ENCODE data around the gene CCDC77. TPM values are rescaled to one million over a fixed set of nuclear protein-coding genes. Genes with fewer than 3 reads are reported as not detected.
"Not testable (repeated sequence)": the region's sequence is repeated elsewhere in the genome, so short reads cannot be mapped to it uniquely, and the experiment has no call there.

The CCDC77 gene
- total RNA-seq, 1 experiment from 2014 or later: 21.9 TPM

- Histone ChIP-seq H2BK15ac (ENCODE audit: low read depth, low read length) (no peak overlapping the region), H3K4me2 (ENCODE audit: insufficient read depth, insufficient read length, low read length) (no peak overlapping the region), H3K79me2 (ENCODE audit: insufficient read depth, low read length) (no peaks in the 10 kb centered on the region), H2BK12ac (ENCODE audit: insufficient read length, low read depth, low read length) (no peak overlapping the region), H3K9ac (ENCODE audit: extremely low read depth, insufficient read length, low read length) (no peak overlapping the region), H4K8ac (replicated peaks; ENCODE audit: insufficient read length, low read depth, low read length) (no peak overlapping the region), H2BK20ac (ENCODE audit: low read depth, low read length, poor library complexity, severe bottlenecking) (no peak overlapping the region), H2BK120ac (ENCODE audit: low read depth, low read length, poor library complexity, severe bottlenecking) (no peak overlapping the region), H3K23me2 (ENCODE audit: insufficient read length, low read depth, low read length, poor library complexity, severe bottlenecking) (no peaks in the 10 kb centered on the region), H3T11ph (ENCODE audit: low read length) (no peak overlapping the region), H3K27me3 (ENCODE audit: insufficient read depth, low read length) (no peaks in the 10 kb centered on the region), H3K14ac (ENCODE audit: insufficient read depth, low read length) (no peak overlapping the region), H3K56ac (ENCODE audit: insufficient read length, low read depth, low read length) (no peak overlapping the region), H3K9me3 (ENCODE audit: control insufficient read depth, low read depth, low read length) (peaks cover 12% of the 10 kb centered on the region), H3K4ac (ENCODE audit: low read depth, low read length) (no peak overlapping the region), H2AK5ac (ENCODE audit: insufficient read length, low read length) (no peak overlapping the region), H3K18ac (ENCODE audit: insufficient read length, low read depth, low read length) (no peak overlapping the region), H4K20me1 (ENCODE audit: control insufficient read depth, insufficient read depth, insufficient read length) (no peaks in the 10 kb centered on the region), H3K23ac (ENCODE audit: insufficient read length, low read depth, low read length) (no peak overlapping the region), H3K4me1 (ENCODE audit: insufficient read depth, low read length) (no peaks in the 10 kb centered on the region), H2AFZ (ENCODE audit: low read length) (no peak overlapping the region), H4K91ac (ENCODE audit: insufficient read length, low read depth, low read length) (no peak overlapping the region), H4K5ac (ENCODE audit: insufficient read length, low read depth, low read length) (no peak overlapping the region), H2BK5ac (ENCODE audit: insufficient read length, low read length) (no peak overlapping the region), H3K79me1 (ENCODE audit: insufficient read depth, low read depth, low read length, poor library complexity, severe bottlenecking) (no peaks in the 10 kb centered on the region), H3K27ac (ENCODE audit: insufficient read length, low read depth, low read length) (no peak overlapping the region)
- Mint-ChIP-seq H3K4me3 (no peak overlapping the region), H3K27ac (no peak overlapping the region), H3K4me1 (no peaks in the 10 kb centered on the region), H3K27me3 (ENCODE audit: low read depth) (no peaks in the 10 kb centered on the region), H3K9me3 (peaks cover 30 to 36% of the 10 kb centered on the region in 2 experiments), H3K36me3 (ENCODE audit: insufficient read depth in 1 of 3, low read depth in 3 of 3) (peaks cover 61 to 92% (median 77%) of the 10 kb centered on the region in 3 experiments)
- TF ChIP-seq, protein P1, sequence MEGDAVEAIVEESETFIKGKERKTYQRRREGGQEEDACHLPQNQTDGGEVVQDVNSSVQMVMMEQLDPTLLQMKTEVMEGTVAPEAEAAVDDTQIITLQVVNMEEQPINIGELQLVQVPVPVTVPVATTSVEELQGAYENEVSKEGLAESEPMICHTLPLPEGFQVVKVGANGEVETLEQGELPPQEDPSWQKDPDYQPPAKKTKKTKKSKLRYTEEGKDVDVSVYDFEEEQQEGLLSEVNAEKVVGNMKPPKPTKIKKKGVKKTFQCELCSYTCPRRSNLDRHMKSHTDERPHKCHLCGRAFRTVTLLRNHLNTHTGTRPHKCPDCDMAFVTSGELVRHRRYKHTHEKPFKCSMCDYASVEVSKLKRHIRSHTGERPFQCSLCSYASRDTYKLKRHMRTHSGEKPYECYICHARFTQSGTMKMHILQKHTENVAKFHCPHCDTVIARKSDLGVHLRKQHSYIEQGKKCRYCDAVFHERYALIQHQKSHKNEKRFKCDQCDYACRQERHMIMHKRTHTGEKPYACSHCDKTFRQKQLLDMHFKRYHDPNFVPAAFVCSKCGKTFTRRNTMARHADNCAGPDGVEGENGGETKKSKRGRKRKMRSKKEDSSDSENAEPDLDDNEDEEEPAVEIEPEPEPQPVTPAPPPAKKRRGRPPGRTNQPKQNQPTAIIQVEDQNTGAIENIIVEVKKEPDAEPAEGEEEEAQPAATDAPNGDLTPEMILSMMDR (conservative IDR thresholded peaks at IDR 0.05): no peak
- no peak for DNase-seq
- WGBS (ENCODE audit: extremely low coverage, insufficient read length, low lambda C conversion rate): no CpG with 5 or more reads among the region's 1 CpG
Observed at GRCh38 chr12:367972-368371, 33.5 kb upstream of the CCDC77 start.

DNA sequence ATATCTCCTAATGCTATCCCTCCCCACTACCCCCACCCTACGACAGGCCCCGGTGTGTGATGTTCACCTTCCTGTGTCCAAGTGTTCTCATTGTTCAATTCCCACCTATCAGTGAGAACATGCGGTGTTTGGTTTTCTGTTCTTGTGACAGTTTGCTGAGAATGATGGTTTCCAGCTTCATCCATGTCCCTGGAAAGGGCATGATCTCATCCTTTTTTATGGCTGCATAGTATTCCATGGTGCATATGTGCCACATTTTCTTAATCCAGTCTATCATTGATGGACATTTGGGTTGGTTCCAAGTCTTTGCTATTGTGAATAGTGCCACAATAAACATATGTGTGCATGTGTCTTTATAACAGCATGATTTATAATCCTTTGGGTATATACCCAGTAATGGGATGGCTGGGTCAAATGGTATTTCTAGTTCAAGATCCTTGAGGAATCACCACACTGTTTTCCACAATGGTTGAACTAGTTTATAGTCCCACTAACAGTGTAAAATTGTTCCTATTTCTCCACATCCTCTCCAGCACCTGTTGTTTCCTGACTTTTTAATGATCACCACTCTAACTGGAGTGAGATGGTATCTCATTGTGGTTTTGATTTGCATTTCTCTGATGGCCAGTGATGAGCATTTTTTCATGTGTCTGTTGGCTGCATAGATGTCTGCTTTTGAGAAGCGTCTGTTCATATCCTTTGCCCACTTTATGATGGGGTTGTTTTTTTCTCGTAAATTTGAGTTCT, 30.5 kb upstream of the CCDC77 start:
- not testable (repeated sequence) for H3K9ac ChIP-seq (ENCODE audit: extremely low read depth, insufficient read length, low read length); H3K27ac Mint-ChIP-seq; H3K14ac ChIP-seq (ENCODE audit: insufficient read depth, low read length); H3K9me3 ChIP-seq (ENCODE audit: control insufficient read depth, low read depth, low read length); H3K4me2 ChIP-seq (ENCODE audit: insufficient read depth, insufficient read length, low read length); H3K27me3 Mint-ChIP-seq (ENCODE audit: low read depth); H3K18ac ChIP-seq (ENCODE audit: insufficient read length, low read depth, low read length); H4K8ac ChIP-seq (replicated peaks; ENCODE audit: insufficient read length, low read depth, low read length); H3K4me1 Mint-ChIP-seq; H2BK5ac ChIP-seq (ENCODE audit: insufficient read length, low read length); H3K27me3 ChIP-seq (ENCODE audit: insufficient read depth, low read length); H3K56ac ChIP-seq (ENCODE audit: insufficient read length, low read depth, low read length); H2BK20ac ChIP-seq (ENCODE audit: low read depth, low read length, poor library complexity, severe bottlenecking); H2AFZ ChIP-seq (ENCODE audit: low read length); H3K23ac ChIP-seq (ENCODE audit: insufficient read length, low read depth, low read length); H3K4me3 Mint-ChIP-seq; DNase-seq; H3K79me1 ChIP-seq (ENCODE audit: insufficient read depth, low read depth, low read length, poor library complexity, severe bottlenecking); H4K91ac ChIP-seq (ENCODE audit: insufficient read length, low read depth, low read length); H2BK12ac ChIP-seq (ENCODE audit: insufficient read length, low read depth, low read length); H3K4me1 ChIP-seq (ENCODE audit: insufficient read depth, low read length); H3K4ac ChIP-seq (ENCODE audit: low read depth, low read length); H2BK15ac ChIP-seq (ENCODE audit: low read depth, low read length); H4K20me1 ChIP-seq (ENCODE audit: control insufficient read depth, insufficient read depth, insufficient read length); H3K23me2 ChIP-seq (ENCODE audit: insufficient read length, low read depth, low read length, poor library complexity, severe bottlenecking); H2BK120ac ChIP-seq (ENCODE audit: low read depth, low read length, poor library complexity, severe bottlenecking); H3K27ac ChIP-seq (ENCODE audit: insufficient read length, low read depth, low read length); H3K79me2 ChIP-seq (ENCODE audit: insufficient read depth, low read length); H2AK5ac ChIP-seq (ENCODE audit: insufficient read length, low read length); H4K5ac ChIP-seq (ENCODE audit: insufficient read length, low read depth, low read length); H3T11ph ChIP-seq (ENCODE audit: low read length)
- no CpG with 5 or more reads among the region's 5 CpGs for WGBS (ENCODE audit: extremely low coverage, insufficient read length, low lambda C conversion rate)
- Mint-ChIP-seq H3K36me3 (ENCODE audit: insufficient read depth in 1 of 3, low read depth in 3 of 3) (peaks cover 63 to 92% (median 76%) of the 10 kb centered on the region in 3 experiments), H3K9me3 (peaks cover 44 to 46% of the 10 kb centered on the region in 2 experiments)

Data from H9 (cell line).